CD4-positive, alpha-beta T cell treated with Interleukin-15 for 1 hour (primary cell): ENCODE results near the gene EDC3.
A peak's percentile ranks its signal among the peaks of the same experiment; 100 is the strongest.

Experiments used
- DNase-seq: peaks from one replicate; pipeline ENCODE4 v3.0.0-alpha.2; 2020

Gene EDC3

GRCh38 chr15:74624020-74624602 is 71.7 kb downstream of the EDC3 start:
- no peak for DNase-seq

GRCh38 chr15:74622758-74623157 is 73.1 kb downstream of the EDC3 start:
- no peak for DNase-seq

- DNase-seq, result no peak
Observed at GRCh38 chr15:74621936-74622335, 73.9 kb downstream of the EDC3 start.

- DNase-seq, result no peak
Observed at GRCh38 chr15:74621546-74621920, 74.3 kb downstream of the EDC3 start.

GRCh38 chr15:74620636-74621545 is 74.9 kb downstream of the EDC3 start:
- DNase-seq, result peak; percentile 77

GRCh38 chr15:74619916-74620635 is 75.7 kb downstream of the EDC3 start:
- no peak for DNase-seq

GRCh38 chr15:74618841-74619596 is 76.8 kb downstream of the EDC3 start:
- DNase-seq, result no peak

GRCh38 chr15:74616996-74617395 is 78.8 kb downstream of the EDC3 start:
- no peak for DNase-seq

- DNase-seq, result peak; percentile 73
Observed at GRCh38 chr15:74616366-74616939, 79.4 kb downstream of the EDC3 start.

- DNase-seq, result peak; percentile 97
Observed at GRCh38 chr15:74615508-74616365, 80.1 kb downstream of the EDC3 start, which contains the start of gene CLK3. Gene CLK3, plus strand, starts transcription at chr15:74615836. Its CDS starts 3,361 bp downstream, at chr15:74619197.

GRCh38 chr15:74614744-74615507 is 80.9 kb downstream of the EDC3 start:
- DNase-seq, result peak; percentile 95

- no peak for DNase-seq
Observed at GRCh38 chr15:74613953-74614743, 81.7 kb downstream of the EDC3 start.

- DNase-seq, result no peak
Observed at GRCh38 chr15:74613089-74613952, 82.5 kb downstream of the EDC3 start.

- DNase-seq, result no peak
Observed at GRCh38 chr15:74612677-74613076, 83.1 kb downstream of the EDC3 start.

GRCh38 chr15:74611834-74612233 is 84.0 kb downstream of the EDC3 start:
- no peak for DNase-seq

- DNase-seq, result no peak
Observed at GRCh38 chr15:74611341-74611740, 84.5 kb downstream of the EDC3 start.

- no peak for DNase-seq
Observed at GRCh38 chr15:74610302-74610951, 85.4 kb downstream of the EDC3 start.

- no peak for DNase-seq
Observed at GRCh38 chr15:74609938-74610301, 85.9 kb downstream of the EDC3 start.
